ENCODE results near the gene KIAA1755.

Gene KIAA1755

DNA sequence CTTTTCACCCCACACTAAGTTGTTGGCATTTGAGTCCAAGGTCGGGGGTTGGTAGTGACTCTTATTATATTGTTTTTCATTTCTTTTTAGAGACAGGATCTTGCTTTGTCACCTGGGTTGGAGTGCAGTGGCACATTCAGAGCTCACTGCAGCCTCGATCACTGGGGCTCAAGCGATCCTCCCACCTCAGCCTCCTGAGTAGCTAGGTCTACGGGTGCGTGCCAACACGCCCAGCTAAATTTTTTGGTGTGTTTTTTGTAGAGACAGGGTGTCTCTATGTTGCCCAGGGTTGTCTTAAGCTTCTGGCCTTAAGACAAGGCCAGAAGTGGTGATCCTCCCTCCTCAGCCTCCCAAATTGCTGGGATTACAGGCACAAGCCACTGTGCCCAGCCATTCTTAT lies 70.4 kb downstream of the KIAA1755 start:
- DNase-seq (ENCODE audit: low read depth in 2 of 3, low spot score in 2 of 3): no peak

DNA sequence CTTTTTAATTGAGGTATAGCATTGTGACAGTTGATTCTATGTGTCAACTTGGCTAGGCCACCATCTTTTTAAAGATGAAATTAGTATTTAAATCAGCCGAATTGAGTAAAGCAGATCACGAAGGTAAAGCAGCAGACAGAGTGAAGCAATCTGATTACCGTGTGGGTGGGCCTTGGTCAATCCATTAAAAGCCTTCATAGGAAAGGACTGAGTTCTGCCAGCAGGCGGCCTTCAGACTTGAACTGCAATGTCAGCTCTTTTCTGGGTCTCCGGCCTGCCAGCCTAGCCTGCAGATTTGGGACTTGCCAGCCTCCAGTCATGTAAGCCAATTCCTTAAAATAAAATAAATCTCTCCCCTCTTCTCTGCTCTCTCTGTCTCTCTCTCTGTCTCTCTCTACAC lies 73.0 kb downstream of the KIAA1755 start:
- no peak for DNase-seq (ENCODE audit: low read depth in 2 of 3, low spot score in 2 of 3)

DNA sequence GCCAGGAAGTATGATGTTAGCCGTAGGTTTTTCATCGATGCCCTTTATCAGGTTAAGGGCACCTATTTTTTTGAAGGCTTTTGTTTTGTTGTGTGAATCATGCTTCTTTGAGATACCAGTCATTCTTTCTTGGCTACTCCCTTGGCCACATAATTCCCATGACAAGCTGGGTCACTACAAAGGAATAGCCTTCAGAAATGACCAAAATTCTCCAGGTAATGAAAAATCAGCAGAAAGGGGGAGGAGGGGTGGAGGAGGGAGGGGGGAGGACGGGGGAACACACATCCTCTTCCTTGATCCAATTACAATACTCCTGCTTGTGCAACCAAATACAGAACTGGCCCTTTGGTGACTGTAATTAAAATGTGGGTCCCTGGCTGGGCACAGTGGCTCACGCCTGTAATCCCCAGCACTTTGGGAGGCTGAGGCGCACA lies 73.7 kb downstream of the KIAA1755 start:
- no peak for DNase-seq (ENCODE audit: low read depth in 2 of 3, low spot score in 2 of 3)

DNA sequence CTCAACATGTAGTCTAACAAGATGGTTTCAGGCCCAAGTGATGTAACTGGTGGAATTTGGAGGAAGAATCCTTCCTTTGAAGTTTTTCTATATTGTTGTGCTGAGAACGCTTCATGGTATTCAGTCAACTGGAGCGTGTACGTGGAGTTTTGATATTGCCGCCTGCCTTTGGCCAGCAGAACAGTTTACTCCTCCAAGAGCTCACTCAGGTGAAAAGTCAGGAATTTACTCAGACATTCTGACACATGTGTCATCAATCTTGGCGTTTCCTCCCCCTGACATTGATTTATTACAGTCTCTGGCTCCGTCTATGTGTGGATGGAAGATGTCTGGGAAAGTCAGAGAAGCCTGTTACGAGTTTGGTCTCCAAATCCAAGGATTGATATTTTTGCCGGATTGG lies 76.4 kb downstream of the KIAA1755 start:
- no peak for DNase-seq (ENCODE audit: low read depth in 2 of 3, low spot score in 2 of 3)

DNA sequence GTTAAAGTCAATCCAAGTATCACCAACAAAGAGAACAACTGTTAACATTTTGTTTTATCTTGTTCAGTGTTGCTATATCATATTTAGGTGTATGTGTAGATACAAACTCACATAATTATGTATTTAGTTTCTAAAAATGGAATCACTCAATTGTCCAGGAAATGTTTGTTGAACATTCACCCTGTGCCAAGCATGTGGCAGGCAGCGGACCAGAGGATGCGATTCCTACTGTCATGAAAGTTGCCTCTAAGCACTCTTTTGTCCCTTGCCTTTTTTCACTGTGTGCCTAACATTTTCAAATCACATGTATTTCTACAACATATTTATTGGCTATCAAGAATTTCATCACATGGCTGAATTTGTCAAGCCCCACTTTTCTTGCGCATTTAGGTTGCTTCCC lies 78.6 kb downstream of the KIAA1755 start:
- no peak for DNase-seq (ENCODE audit: low read depth in 2 of 3, low spot score in 2 of 3)

DNA sequence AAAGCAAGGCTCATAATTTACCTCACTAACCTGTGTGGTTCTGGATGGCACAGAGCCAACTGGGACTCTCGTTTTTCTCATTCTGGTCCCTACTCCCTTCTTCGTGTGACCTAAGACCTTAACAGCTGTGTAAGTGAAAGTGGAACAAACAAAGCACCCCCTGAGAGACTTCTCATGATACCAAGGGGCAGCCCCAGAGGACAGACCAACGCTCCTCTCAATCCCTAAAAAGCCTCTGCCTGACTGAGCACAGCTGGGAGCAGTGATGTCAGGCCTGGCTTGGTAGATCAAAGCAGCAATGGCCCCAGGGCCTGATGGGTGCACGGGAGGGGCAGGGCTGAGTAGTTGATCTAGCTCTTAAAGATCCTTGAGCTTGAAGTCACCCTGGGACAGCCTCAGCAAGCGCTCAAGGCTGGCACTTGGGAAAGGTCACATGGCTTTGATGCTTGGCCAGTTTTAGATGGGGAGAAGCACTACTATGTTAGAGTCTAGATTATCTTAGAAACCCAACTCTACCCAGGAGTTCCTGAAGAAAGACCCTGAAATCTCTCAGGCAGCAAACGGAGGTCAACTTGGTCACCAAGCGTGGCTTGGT lies 79.2 kb downstream of the KIAA1755 start:
- DNase-seq (ENCODE audit: low read depth in 2 of 3, low spot score in 2 of 3): no peak

DNA sequence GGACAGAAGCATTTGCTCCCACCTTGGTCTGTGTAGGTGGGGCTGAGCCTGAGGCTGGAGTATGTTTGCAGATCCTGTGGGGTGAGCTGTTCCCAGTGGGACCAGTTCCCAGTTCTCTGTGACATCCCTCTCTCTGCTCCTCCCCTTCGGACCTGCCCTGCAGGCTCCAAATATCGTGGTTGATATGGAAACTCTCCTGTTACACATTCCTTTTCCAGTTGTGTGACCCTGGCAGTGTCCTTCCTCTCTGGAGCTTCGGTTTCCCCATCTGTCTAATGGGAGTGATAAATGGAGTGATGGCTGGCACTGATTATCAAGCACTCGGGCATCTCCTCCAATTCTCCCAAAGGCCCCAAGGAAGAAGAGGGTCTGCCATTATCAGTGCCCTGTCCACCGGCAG lies 79.8 kb downstream of the KIAA1755 start:
- DNase-seq (ENCODE audit: low read depth in 2 of 3, low spot score in 2 of 3): no peak

DNA sequence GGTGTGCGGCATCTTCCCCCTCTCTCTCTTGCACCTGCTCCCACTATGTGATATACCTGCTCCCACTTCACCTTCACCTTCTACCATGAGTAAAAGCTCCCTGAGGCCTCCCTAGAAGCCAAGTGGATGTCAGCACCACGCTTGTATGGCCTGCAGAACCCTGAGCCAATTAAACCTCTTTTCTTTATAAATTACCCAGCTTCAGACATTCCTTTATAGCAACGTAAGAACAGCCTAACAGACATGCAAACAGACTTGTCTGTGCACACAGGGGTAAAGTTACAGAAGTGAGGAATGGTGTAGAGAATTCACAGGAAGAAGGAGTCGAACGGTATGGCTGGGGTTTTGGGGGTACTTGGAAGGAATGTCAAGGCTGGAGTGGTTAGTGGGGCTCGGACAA lies 80.7 kb downstream of the KIAA1755 start:
- DNase-seq (ENCODE audit: low read depth in 2 of 3, low spot score in 2 of 3): no peak

DNA sequence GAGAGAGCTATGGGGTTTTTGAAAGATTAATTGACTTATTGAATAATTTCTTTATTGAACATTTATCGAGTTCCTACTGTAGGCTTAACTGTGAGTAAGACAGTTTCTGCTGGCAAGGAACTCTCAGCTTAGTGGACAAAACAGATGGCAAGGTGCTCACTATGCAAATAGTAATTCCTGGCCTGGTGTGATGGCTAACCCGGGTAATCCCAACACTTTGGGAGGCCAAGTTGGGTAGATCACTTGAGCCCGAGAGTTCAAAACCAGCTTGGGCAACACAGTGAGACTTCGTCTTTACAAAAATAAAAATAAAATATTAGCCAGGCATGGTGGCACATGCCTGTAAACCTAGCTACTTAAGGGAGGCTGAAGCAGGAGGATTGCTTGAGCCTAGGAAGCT lies 82.0 kb downstream of the KIAA1755 start:
- no peak for DNase-seq (ENCODE audit: low read depth in 2 of 3, low spot score in 2 of 3)

DNA sequence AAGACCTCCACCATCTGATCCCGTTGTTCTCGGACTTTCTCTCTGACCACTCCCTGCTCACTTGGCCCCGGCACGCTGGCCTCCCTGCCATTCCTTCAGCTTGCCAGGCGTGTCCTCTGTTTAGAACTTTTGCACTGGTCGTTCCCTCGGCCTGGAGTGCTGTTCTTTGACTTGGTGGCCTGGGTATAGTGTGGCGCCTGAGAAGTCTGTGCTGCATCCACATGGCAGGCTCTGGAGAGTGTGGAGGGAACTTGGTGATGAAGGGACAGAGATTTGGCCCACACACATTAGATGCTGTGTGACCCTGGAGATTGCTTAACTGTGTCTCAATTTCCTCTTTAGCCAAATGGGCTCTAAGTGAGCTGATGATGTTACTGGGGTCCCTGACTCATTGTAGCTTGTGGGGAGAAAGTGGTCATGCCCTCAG lies 82.5 kb downstream of the KIAA1755 start:
- no peak for DNase-seq (ENCODE audit: low read depth in 2 of 3, low spot score in 2 of 3)

DNA sequence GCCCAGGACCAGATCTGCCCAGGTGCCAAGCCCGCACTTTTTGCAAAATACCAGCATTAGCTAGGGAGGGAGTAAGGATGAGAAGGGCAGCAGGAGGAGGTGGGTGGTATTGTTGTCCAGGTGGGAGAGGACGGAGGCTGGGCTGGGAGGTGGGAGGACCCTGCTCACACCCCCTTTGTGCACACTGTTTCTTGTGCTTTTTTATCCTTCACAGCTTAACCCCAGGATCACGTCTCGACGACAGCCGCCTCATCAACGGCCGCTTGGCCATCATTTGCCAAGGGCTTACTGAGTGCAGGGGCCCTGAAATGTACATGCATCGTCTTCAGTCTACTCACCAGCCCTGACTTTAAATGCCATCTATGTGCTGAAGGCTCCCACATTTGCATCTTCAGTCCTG lies 83.3 kb downstream of the KIAA1755 start:
- no peak for DNase-seq (ENCODE audit: low read depth in 2 of 3, low spot score in 2 of 3)

DNA sequence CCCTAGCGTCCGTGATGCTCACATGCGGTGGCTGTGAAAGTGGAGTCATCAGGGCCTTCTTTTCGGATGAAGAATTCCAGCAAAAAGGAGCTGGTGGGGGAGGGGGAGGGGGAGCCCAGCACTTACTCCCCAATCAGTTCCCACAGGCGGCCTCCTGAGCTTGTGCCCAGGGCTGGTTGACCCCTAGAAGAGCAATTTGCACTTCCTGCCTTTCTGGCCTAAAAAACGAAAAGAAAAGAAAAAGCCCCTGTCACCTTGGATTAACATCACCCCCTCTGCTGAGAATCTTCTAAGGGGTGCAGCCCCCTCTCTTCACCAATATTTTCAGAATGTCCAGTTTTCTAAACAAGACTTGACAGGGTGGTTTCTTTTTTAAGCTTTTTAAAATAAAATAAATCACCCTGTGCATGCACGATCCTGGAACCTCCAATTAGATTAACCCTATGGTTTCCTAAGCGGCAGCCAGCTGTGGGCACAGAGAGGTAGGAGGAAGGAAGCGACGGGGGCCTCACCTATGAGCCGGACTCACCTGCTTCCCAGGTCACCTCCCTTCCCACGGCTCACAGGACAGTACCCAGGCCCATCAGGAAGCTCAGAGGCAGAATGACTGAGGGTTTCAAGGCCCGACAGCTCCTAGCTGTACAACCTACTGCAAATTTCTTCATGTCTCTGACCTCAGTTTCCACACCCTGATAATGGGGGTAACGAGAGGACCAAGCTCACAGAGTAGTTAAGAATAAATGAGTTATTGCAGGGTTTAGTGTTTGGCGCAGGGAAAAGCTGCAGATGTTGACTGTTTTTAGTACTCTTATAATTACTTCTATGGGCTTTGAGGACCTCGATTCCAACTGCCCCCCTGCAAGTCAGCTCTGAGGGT lies 85.0 kb downstream of the KIAA1755 start:
- DNase-seq (ENCODE audit: low read depth in 2 of 3, low spot score in 2 of 3): no peak

DNA sequence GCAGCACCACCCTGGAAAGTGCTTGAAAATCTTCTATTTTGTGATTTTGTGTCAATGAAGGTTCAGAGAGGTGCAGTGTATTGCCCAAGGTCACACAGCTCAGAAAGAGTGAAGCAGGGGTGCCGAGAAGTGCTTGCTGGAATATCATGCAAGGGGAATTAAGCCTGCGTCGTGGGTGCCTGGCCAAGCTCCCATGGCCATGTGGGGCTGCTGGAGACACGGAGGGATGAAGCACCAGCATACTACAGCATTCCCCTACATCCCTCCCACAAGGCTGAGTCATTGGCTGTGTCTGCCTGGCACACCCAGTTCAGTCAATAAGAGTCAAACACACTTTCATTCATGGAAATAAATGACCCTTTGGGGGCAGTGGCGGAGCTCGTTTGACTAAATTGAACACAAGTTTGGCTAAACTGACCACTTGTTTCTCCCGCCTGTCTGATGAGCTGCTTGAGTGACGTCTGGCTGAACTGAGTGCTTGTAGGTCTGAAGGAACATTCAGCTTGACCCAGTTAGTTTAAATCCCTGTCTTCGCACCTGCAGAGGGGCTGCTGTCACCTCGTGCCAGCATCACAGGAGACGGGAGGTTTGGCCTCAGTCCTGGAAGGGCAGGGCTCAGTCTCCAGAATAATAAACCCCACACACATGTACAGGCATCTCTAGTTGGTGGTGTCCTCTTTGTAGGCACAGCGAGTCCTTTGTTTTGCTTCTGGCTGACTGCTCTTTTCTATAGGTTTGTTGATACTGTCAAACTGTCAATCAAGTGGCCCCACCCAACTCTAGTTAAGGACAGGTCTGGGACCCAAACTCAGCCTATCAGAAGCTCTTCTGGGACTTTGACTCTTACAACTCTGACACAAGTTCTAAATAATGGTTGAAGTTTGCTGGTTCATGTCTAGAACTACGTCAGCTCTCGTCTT lies 87.0 kb downstream of the KIAA1755 start:
- DNase-seq (ENCODE audit: low read depth in 2 of 3, low spot score in 2 of 3): no peak

DNA sequence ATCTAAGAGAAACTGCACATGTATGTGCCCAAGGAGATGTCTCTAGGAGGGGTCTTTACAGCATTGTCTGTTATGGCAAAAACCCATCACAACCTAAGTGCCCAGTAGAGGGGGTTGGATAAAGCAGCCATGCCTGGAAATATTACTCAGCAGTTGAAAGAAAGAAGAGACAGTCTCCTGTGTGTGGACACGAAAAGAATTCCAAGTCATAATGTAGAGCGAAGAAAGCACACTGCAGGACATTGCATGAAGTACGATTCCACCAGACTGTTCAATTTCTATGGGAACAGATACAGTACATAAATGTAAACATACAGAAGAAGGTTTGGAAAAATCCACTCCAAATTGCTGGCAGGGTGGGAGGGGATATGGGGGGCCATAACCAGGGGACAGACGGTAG lies 88.1 kb downstream of the KIAA1755 start:
- no peak for DNase-seq (ENCODE audit: low read depth in 2 of 3, low spot score in 2 of 3)

DNA sequence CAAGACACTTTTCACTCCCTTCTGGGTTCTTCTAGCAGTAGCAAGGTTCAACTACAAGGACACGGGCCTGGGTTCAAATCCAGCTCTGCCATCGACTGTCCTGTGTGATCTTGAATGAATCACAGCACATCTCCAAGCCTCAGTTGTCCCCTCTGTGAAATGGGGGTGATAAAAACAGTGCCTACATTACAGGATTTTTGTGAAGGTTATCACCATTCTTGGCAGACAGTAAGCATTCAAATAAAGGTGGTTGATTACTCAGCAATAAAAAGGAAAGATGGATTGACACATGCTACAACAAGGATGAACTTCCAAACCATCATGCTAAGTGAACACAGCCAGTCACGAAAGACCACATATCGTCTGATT lies 88.9 kb downstream of the KIAA1755 start:
- DNase-seq (ENCODE audit: low read depth in 2 of 3, low spot score in 2 of 3): no peak

DNA sequence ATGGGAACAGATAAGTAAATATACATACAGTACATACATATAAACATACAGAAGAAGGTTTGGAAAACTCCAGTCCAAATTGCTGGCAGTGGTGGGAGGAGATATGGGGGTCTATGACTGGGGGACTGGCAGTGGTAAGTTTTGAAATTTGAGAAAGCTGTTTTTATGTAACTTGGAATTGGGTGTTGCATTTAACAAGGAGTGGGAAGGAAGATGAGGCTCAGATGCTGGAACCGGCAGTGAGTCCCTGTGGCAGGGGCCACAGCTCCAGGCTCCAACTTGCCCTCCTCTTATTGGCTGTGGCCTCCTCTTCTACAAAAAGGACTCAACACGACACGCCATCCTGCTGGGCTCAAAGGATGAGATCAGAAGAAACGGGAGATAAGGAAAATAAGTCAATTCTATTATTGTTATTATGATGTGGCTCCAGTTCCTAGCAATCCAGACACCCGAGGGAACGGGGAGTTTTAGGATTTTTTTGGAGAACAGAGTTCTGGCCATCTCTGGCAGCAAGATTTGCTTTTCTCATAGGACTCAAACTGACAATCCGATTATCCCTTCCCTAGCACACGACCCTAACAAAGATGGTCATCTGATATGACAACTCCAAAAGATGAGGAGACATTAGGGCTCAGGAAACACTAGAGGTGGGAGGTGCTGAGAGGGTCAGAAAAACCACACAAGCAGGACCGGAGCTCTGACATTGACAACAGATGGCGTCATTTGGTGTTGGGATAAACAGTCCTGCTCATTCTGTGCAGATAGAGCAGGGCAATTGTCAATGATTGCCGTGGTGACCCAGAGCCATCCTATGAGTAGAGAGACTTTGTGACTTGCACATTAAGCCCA lies 89.5 kb downstream of the KIAA1755 start:
- no peak for DNase-seq (ENCODE audit: low read depth in 2 of 3, low spot score in 2 of 3)

DNA sequence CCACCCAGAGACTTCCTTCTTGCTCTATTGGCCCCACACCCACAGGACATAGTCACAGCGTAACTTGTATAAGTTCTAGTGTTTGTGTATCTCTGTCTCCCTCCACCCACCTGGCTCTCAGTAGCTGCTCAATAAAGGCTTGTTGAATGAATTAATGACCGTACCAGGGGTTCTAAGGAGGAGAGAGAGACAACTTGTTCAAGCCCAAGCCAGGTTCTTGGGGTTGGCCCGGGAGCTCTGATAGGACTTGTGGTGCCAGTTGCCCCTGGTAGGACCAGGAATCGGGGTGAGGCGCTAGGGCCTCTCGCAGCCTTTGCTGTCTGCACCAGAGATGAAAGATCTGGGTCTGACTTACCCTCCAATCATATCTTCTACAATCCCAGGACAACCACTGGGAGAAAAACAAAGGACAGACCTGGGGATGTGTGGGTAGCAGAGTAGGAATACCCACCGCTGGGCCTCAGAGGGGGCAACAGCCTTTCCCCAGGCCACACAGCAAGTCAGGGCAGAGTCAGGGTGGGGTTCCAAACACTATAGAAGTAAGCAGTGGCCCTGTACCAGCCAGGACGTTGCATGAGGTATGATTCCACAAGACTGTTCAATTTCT lies 90.2 kb downstream of the KIAA1755 start:
- no peak for DNase-seq (ENCODE audit: low read depth in 2 of 3, low spot score in 2 of 3)

DNA sequence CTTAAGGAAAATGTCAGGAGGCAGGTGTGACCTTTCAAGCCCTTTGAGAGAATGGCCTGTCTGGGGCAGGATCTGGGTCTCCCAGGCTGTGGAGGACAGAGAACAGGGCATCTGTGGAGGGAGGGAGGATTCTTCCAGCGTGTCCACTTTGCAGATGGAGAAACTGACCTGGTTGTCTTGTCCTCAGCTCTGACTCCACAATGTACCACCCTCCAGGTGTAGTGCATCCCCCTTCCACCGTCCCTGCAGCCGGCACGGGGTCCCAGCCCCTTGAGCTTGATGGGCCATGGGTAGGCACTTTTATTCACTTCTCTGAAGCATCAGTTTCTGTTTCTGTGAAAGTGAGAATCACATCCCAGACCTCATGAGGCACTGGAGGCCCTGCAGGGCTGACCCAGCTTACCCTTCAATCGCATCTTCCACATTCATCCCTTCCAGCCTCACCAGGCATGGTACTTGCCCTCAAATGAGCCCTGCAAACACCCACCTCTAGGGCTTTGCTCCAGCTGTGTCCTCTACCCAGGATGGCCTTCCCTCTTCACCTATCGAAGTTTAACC lies 90.8 kb downstream of the KIAA1755 start:
- DNase-seq (ENCODE audit: low read depth in 2 of 3, low spot score in 2 of 3): no peak

DNA sequence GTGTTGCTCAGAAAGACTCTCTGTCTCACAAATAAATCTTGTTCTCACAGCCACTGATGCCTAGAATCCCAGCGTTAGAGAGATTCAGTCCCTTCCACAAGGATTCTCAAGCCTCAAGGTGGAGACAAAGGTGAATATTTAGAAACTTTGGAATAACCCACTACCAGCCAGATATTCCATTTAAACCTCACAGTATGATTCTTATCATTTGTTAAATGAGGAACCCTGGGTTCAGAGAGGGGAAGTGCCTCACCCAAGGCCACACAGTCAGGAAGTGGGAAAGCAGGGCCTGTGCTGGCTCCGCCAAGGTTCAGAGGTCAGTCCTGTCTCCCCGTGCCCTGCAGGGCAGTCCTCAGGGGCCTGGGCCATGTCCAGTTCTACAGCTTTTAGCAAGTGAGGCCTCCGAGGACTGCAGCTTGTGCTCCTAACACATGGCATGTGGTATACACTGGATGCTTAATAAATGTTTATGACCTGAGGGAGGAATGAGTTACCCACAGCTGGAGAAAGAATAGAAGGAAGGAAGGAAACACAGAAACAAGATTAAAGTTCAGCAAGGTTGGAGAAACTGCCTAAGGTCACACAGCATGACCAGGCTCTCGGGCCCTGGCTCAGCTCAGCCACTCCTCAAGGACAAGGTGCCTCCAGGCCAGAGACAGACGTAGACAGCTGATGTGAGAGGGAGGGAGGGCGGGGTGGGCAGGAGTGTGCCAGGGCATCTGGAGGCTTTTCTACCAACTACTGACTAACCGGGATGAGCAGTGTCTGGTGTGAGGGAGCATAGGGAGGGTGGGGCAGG lies 91.5 kb downstream of the KIAA1755 start:
- DNase-seq (ENCODE audit: low read depth in 2 of 3, low spot score in 2 of 3): no peak
